IPS-20b (cell line): ENCODE results near the gene HS3ST3B1.
A peak's percentile ranks its signal among the peaks of the same experiment; 100 is the strongest.

ENCODE experiments used
- H3K27ac ChIP-seq: one replicate; pipeline ENCODE4 v1.5.1; 2013; ENCODE audit warnings: low read length
- H3K27me3 ChIP-seq: 2 replicates; pipeline ENCODE4 v1.6.1; 2013; ENCODE audit warnings: mild to moderate bottlenecking, low read length, inconsistent platforms; ENCODE audit not compliant: insufficient read depth
- H3K36me3 ChIP-seq: 2 replicates; pipeline ENCODE4 v1.6.1; 2013; ENCODE audit warnings: low read depth, mild to moderate bottlenecking, inconsistent platforms, low read length, moderate library complexity; ENCODE audit not compliant: insufficient read depth
- H3K4me1 ChIP-seq: 2 replicates; pipeline ENCODE4 v1.6.1; 2013; ENCODE audit warnings: mild to moderate bottlenecking, control low read depth, inconsistent platforms, low read length, moderate library complexity; ENCODE audit not compliant: insufficient read depth
- H3K4me3 ChIP-seq: 2 replicates; pipeline ENCODE4 v1.5.1; 2013; ENCODE audit warnings: mild to moderate bottlenecking, low read length, inconsistent platforms
- H3K9ac ChIP-seq: 2 replicates; pipeline ENCODE4 v1.6.1; 2013; ENCODE audit warnings: low read depth, mild to moderate bottlenecking, inconsistent platforms, low read length, moderate library complexity
- H3K9me3 ChIP-seq: 2 replicates; pipeline ENCODE4 v1.6.1; 2013; ENCODE audit warnings: mild to moderate bottlenecking, low read depth, low read length, inconsistent platforms; ENCODE audit not compliant: insufficient read depth

The HS3ST3B1 gene

DNA sequence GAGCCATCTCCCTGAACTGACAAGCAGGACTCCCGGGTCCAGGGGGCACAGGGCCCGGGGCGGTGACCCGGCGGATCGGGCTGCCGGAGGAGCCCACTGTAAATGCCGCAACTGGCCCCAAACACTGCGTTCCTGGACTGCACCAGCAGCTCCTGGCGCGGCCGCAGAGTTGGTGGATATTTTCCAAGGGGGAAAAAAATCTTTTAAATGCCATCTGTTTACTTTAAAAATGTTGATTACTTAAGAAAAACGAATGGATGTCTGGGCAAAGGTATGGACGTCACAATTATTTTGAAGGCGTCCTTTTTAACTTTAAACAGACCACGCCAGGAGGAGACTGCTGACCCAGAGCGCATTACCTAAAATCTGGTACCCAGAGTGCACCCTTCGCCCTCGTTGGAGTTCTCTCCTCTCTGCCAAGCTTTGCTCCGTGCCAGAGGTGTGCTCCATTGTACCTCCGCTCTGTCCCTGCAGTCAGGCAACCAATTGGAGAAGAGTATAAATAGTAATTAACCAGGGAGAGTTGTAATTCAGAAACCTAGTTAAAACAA lies 3.4 kb downstream of the HS3ST3B1 start:
- Histone ChIP-seq H3K27me3 (peaks cover 71% of the 10 kb centered on the region), H3K9me3 (no peaks in the 10 kb centered on the region), H3K9ac (peak overlapping the region; percentile 61; the same call in 1 of the 2 replicates), H3K27ac (no peak overlapping the region), H3K36me3 (no peaks in the 10 kb centered on the region; the same call in 1 of the 2 replicates), H3K4me3 (peak overlapping the region; percentile 93), H3K4me1 (peaks cover 45% of the 10 kb centered on the region)

DNA sequence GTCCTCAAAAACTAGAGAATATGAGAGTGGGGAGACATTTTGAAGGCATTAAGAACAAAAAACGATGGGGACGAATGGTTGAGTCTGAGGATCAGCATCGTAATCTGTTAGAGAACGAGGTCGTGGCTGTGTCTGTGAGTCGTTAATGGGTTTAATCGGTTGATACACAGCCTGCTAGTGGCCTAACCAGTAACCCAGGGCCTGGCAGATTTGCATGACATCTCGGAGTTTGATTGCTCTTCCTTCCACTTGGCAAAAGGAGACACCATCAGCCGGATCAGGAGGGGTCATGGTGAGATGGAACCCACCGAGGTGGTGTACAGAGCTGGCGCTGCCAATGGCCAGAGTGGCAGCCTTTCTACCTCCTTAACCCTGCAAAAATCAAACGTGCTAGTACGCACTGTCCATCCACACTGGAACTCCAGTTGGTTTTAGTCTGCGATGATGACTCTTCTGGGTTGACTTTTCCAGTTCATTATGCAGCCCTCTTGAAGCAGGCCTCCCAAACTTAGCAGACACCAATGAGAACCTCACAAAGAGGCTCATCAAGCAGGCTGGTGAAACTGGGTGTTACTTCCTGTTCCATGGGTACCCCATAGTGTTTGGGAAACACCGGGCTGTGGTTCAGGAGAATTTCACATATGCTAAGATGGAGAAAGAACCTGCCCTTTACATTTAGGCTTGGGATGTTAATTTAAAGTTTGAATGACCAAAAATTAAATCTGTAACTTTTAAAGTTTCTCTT lies 4.1 kb downstream of the HS3ST3B1 start:
- Histone ChIP-seq H3K27me3 (peaks cover 64% of the 10 kb centered on the region), H3K9me3 (no peaks in the 10 kb centered on the region), H3K36me3 (no peaks in the 10 kb centered on the region; the same call in 1 of the 2 replicates), H3K4me3 (peak overlapping the region; percentile 93), H3K4me1 (peaks cover 48% of the 10 kb centered on the region), H3K27ac (no peak overlapping the region), H3K9ac (no peak overlapping the region; the same call in 1 of the 2 replicates)

DNA sequence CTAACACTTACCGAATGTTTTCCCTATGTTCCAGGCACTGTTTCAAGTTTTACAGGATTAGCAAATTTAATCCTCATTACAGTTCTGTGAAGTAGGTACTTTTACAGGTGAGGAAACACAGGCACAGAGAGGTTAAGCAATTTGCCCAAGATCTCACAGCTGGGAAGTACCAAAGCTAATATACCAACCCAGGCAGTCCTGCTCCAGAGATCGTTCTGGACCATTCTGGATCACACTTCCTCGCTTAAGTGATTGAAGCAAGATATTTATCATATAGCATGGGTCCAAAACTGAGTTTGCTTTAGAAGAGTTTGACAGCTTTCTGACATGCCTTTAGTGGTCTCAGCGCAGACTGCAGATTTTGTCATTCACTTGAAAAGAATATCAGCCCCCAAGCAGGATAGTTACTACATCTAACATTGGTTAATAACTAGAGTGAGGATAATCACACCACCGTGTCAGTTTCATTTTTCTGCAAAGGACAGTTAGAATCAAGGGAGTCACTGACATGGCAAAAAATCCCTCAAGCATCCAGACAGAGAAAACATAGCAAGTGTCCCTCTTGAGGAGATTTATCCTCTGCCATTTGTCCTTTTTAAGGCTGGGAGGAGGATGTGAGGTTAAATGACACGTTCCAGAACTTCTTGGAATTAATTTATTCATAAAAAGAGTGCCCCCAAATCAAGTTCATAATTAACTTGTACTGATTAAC lies 5.1 kb downstream of the HS3ST3B1 start:
- Histone ChIP-seq H3K36me3 (no peaks in the 10 kb centered on the region; the same call in 1 of the 2 replicates), H3K9me3 (no peaks in the 10 kb centered on the region), H3K9ac (no peak overlapping the region), H3K27me3 (peaks cover 64% of the 10 kb centered on the region), H3K4me3 (peak overlapping the region; percentile 14; the same call in 1 of the 2 replicates), H3K4me1 (peaks cover 56% of the 10 kb centered on the region), H3K27ac (no peak overlapping the region)

DNA sequence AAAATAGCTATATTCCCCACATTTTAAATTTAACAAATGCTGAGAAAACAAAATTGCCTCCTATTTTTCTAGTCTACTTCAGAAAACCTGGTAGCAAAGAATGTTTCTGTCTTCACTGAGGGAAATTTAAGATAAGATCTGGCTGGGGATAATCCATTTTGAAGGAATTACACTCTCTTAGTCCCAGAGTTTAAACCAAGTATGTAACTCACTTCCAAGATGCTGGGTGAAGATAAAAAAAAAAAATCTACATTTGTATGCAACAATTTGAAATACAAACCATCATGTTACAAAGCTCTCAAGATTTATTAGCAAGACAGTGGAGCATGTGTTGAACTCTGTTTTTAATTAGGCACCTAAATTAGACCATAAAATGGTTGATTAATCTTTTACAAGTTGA lies 5.7 kb downstream of the HS3ST3B1 start:
- Histone ChIP-seq H3K27ac (no peak overlapping the region), H3K9me3 (no peaks in the 10 kb centered on the region), H3K9ac (no peak overlapping the region), H3K4me1 (peaks cover 61% of the 10 kb centered on the region), H3K36me3 (no peaks in the 10 kb centered on the region; the same call in 1 of the 2 replicates), H3K4me3 (no peak overlapping the region), H3K27me3 (peaks cover 60% of the 10 kb centered on the region)

DNA sequence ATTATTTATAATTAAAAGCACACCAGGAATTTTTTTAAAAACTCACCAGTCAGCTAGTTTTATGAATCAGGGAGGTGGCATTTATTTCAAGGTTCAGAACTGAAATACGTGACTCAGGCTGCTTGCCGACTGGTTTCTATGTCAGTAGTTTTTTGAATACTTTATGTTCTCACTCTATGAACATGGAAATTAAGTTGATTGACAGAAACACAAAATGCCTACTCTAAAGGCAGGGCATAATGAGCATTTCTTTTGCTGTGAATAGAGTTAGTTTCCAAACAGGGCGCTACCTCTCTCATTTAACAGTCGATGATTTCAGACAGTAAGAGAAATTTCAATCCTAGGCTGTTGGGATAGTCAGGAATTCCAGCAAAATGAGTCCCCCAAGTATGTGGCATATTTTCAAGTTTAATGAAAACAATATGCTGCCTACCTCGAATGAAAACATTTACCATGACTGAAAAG lies 6.7 kb downstream of the HS3ST3B1 start:
- Histone ChIP-seq H3K4me3 (0 out of 2 replicates have a peak overlapping the region, but pooled peaks have one; percentile 17), H3K4me1 (peaks cover 71% of the 10 kb centered on the region), H3K27ac (no peak overlapping the region), H3K9me3 (no peaks in the 10 kb centered on the region), H3K27me3 (peaks cover 50% of the 10 kb centered on the region), H3K9ac (peak overlapping the region; percentile 31; the same call in 1 of the 2 replicates), H3K36me3 (no peaks in the 10 kb centered on the region; the same call in 1 of the 2 replicates)

DNA sequence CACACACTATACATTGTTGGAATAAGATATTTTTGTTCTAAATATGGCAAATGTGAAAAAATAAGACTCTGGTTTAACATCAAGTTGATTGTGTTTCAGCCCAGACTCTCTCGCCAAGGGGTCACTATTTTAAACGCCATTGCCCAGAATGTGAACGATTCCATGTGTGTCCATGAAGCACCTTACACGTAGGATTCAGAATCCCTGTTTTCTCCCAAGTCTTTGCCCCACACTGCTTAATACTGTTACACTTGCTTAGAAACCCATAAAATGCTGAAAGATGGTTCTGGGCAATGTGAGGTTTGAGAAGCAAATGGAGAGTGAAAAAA lies 7.7 kb downstream of the HS3ST3B1 start:
- Histone ChIP-seq H3K4me1 (peaks cover 65% of the 10 kb centered on the region), H3K4me3 (peak overlapping the region; percentile 70), H3K9ac (peak overlapping the region; percentile 70; the same call in 1 of the 2 replicates), H3K27ac (peak overlapping the region; percentile 50), H3K27me3 (peaks cover 40% of the 10 kb centered on the region), H3K9me3 (no peaks in the 10 kb centered on the region), H3K36me3 (no peaks in the 10 kb centered on the region; the same call in 1 of the 2 replicates)

DNA sequence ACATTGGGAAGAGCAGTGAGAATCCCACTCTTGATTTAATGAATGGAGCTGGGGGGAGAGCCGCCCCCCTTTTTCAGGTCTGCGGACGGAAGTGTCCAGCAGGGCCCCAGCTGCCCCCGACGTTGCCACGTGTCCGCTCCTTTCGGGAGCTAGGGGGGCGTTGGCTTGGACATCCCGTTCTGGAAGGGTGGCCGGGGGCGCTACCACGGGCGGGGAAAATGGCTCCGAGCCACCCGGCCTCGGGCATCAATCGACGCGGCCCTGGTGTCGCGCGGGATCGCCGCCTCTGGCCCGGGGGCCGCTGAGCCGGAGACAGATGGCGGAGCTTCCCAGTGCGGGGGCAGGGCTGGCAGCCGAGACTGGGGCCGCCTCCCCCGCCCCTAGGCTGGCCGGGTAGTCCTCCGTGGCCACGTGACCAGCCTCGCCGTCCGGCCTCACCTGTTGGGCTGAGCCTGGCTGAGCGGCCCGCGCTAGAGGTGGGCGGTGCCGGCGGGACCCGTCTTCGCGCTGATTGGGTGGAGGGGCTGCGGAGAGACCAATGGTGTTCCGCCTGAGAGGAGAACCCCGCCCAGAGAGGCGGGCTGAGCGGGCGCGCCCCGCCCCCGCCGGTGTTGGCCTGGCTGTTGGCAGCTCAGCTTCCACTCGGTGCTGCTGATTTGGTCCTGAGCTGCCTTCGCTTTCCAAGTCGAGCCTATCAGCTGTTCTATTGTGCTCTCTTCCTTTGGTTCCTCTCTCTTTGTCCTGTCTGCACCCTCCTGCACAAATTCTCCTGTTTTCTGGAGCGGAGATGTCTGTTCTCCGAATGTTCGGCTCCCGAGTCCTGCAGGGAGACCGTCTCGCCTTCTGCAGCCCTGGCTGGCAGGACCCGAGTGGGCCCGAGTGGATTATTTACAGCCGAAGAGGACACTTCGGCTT lies 8.3 kb downstream of the HS3ST3B1 start:
- Histone ChIP-seq H3K9ac (peak overlapping the region; percentile 83; the same call in 1 of the 2 replicates), H3K4me1 (peaks cover 65% of the 10 kb centered on the region), H3K27ac (peak overlapping the region; percentile 50), H3K27me3 (peaks cover 34% of the 10 kb centered on the region), H3K9me3 (no peaks in the 10 kb centered on the region), H3K36me3 (no peaks in the 10 kb centered on the region; the same call in 1 of the 2 replicates), H3K4me3 (peak overlapping the region; percentile 81)

DNA sequence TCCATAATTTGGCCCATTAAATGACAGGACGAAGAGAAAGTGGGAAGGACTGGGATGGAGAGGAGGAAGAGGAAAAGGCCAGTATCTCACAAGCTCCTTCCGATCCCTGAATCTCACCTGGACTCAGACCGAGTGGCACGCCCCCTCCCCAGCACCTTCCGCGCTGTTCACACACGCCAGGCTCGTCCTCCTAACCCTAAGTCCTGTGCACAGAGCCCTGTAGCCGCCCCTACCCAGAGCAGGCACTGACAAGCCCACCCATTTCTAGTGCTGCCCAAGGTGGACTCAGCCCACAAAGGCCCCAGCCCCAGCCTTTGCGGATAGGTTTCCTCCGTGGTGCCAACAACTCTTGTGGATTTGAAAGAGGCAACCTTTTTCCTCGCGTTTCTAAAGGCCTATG lies 9.2 kb downstream of the HS3ST3B1 start:
- Histone ChIP-seq H3K36me3 (no peaks in the 10 kb centered on the region; the same call in 1 of the 2 replicates), H3K9me3 (no peaks in the 10 kb centered on the region), H3K27me3 (peaks cover 25% of the 10 kb centered on the region), H3K27ac (no peak overlapping the region), H3K4me1 (peaks cover 57% of the 10 kb centered on the region), H3K9ac (peak overlapping the region; percentile 83; the same call in 1 of the 2 replicates), H3K4me3 (peak overlapping the region; percentile 81)

DNA sequence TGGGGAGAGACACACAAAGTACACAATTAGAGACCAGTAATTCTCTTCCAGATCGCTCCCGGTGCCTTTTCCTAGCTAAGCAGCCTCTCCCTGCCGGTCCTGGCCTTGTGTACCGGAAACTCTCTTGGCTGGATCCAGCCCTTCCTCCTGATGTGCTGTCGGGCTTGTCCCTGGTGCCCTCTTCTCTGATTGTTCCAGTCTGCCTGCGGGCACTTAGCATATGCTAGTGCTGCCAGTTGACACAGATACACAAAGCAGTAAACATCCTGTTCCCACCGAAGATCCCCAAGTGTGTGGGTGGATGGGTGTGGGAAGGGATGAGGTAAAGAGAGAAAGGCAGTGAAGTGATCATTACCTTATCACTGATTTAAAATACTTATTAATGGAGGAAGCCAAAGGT lies 9.7 kb downstream of the HS3ST3B1 start:
- Histone ChIP-seq H3K4me3 (peak overlapping the region; percentile 81; the same call in 1 of the 2 replicates), H3K9me3 (no peaks in the 10 kb centered on the region), H3K36me3 (no peaks in the 10 kb centered on the region; the same call in 1 of the 2 replicates), H3K9ac (peak overlapping the region; percentile 83; the same call in 1 of the 2 replicates), H3K27ac (no peak overlapping the region), H3K4me1 (peaks cover 54% of the 10 kb centered on the region), H3K27me3 (peaks cover 20% of the 10 kb centered on the region)

DNA sequence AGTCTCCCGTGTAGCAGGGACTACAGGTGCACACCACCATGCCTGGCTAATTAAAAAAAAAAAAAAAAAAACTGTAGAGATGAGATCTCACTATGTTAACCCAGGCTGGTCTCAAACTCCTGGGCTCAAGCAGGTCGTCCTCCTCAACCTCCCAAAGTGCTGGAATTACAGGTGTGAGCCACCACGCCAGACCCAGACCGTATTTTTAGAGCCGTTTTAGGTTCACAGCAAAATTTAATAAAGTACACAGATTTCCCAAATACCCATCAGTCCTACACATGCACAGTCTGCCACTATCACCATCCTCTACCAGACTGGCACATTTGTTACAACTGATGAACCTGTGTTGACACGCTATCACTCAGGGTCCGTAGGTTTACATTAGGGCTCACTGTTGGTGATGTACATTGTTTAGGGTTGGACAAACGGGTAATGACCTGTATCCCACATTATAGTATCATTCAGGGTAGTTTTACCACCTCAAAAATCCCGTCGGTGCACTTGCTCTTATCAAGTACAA lies 10.4 kb downstream of the HS3ST3B1 start:
- H3K27ac ChIP-seq: no peak overlapping the region
- no peak overlapping the region for H3K4me3 ChIP-seq
- no peaks in the 10 kb centered on the region for H3K9me3 ChIP-seq
- no peaks in the 10 kb centered on the region; the same call in 1 of the 2 replicates for H3K36me3 ChIP-seq
- no peak overlapping the region for H3K9ac ChIP-seq
- peaks cover 51% of the 10 kb centered on the region for H3K4me1 ChIP-seq
- H3K27me3 ChIP-seq: peaks cover 14% of the 10 kb centered on the region; the same call in 1 of the 2 replicates
